K562 (cell line): Measurements from ENCODE around the gene OR5A2. TPM values are rescaled to one million over a fixed set of nuclear protein-coding genes. Genes with fewer than 3 reads are reported as not detected.

ENCODE experiments used
- ATAC-seq: fragments of 200-7000 bp; cut with Tn5 transposase; 3 replicates; pipeline ENCODE4 v1.9.1; 2020; ENCODE audit warnings: moderate library complexity
- BruUV-seq: library from RNA; stranded (reverse); fragments of 400-500 nt; replicated peaks from 2 replicates; lab custom pipeline; 2021; lab: Mats Ljungman, UMichigan
- CTCF ChIA-PET: fragments of 300-600 bp; formaldehyde crosslinking; extraction: SDS; loops from one replicate; lab custom pipeline; 2021; ENCODE audit warnings: low intra/inter-chr PET ratio; lab: Yijun Ruan, JAX
- POLR2A ChIA-PET: fragments of 300-600, 350-650 bp; sonication (Branson Sonifier 250); formaldehyde crosslinking; extraction: SDS; loops from one replicate; lab custom pipeline; 2021; ENCODE audit warnings: antibody characterized with exemption, inconsistent platforms; lab: Yijun Ruan, JAX
- DNase-seq, 4 experiments: peaks; one replicate each; pipeline versions ENCODE4 v3.0.0 to v3.0.0-alpha.2; 2011 to 2018; ENCODE audit warnings: low spot score in 3 of 4, mixed read lengths in 3 of 4; ENCODE audit errors: extremely low read depth in 1 of 4
- FAIRE-seq: peaks from 2 replicates; lab custom pipeline; 2011; peaks lifted over from hg19 to GRCh38; lab: Jason Lieb, UNC
- H2AFZ ChIP-seq: 2 replicates; pipeline ENCODE4 v1.6.0; 2011; ENCODE audit warnings: low read depth, low read length, control low read depth, inconsistent platforms
- H3K27ac ChIP-seq: fragments of 200-600 bp; 3 replicates; pipeline ENCODE4 v1.8.0; 2011; ENCODE audit warnings: low read depth, mild to moderate bottlenecking, control low read depth, inconsistent platforms, low read length, moderate library complexity, mixed read lengths; ENCODE audit errors: extremely low read depth
- H3K27me3 ChIP-seq, 2 experiments: fragments of 300-600 bp in 1 of 2; 2 replicates in 1 of 2; 3 replicates in 1 of 2; pipeline versions ENCODE4 v1.6.0 to v1.8.0; 2011; ENCODE audit warnings: inconsistent platforms in 2 of 2, low read length in 2 of 2, mild to moderate bottlenecking in 1 of 2, mixed read lengths in 1 of 2, moderate library complexity in 1 of 2; ENCODE audit not compliant: control insufficient read depth in 2 of 2, insufficient read depth in 2 of 2
- H3K36me3 ChIP-seq: fragments of 300-600 bp; 3 replicates; pipeline ENCODE4 v1.8.0; 2011; ENCODE audit warnings: mild to moderate bottlenecking, low read length, inconsistent platforms; ENCODE audit not compliant: control insufficient read depth, insufficient read depth
- H3K4me1 ChIP-seq, 2 experiments: fragments of 200-600 bp in 1 of 2; replicated peaks in 1 of 2; 2 replicates in 1 of 2; 3 replicates in 1 of 2; pipeline versions ENCODE4 v1.5.1 to v1.8.0; 2011; ENCODE audit warnings: inconsistent platforms in 2 of 2, low read length in 2 of 2, mild to moderate bottlenecking in 1 of 2, mixed read lengths in 1 of 2, moderate library complexity in 1 of 2; ENCODE audit not compliant: control insufficient read depth in 2 of 2, insufficient read depth in 2 of 2
- H3K4me2 ChIP-seq: 2 replicates; pipeline ENCODE4 v1.6.1; 2011; ENCODE audit warnings: low read length, control low read depth, inconsistent platforms, mixed read lengths; ENCODE audit not compliant: insufficient read depth
- H3K4me3 ChIP-seq: fragments of 200-600 bp; sonication (generic), shearing (Covaris generic); 2 replicates; pipeline ENCODE4 v1.5.1; 2016; ENCODE audit warnings: control low read depth, inconsistent platforms
- H3K79me2 ChIP-seq: fragments of 200-600 bp; 3 replicates; pipeline ENCODE4 v1.8.0; 2011; ENCODE audit warnings: low read length, inconsistent platforms; ENCODE audit not compliant: control insufficient read depth, insufficient read depth
- H3K9ac ChIP-seq, 2 experiments: 2 replicates each; pipeline versions ENCODE4 v1.6.0 to v1.6.1; 2011; ENCODE audit warnings: low read depth in 2 of 2, low read length in 2 of 2, control low read depth in 1 of 2, inconsistent platforms in 1 of 2, mild to moderate bottlenecking in 1 of 2, mixed read lengths in 1 of 2; ENCODE audit not compliant: insufficient read depth in 1 of 2
- H3K9me1 ChIP-seq: one replicate; pipeline ENCODE4 v1.6.0; 2011; ENCODE audit warnings: inconsistent platforms, mild to moderate bottlenecking, low read length, moderate library complexity; ENCODE audit not compliant: control insufficient read depth, insufficient read depth
- H3K9me3 ChIP-seq: replicated peaks from 2 replicates; pipeline ENCODE4 v1.5.1; 2011; ENCODE audit warnings: low read depth, low read length, inconsistent platforms; ENCODE audit not compliant: control insufficient read depth, insufficient read depth
- H4K20me1 ChIP-seq: replicated peaks from 2 replicates; pipeline ENCODE4 v1.6.1; 2011; ENCODE audit warnings: low read length, inconsistent platforms, mixed read lengths; ENCODE audit not compliant: control insufficient read depth, insufficient read depth
- CEBPG ChIP-seq, 3 experiments: fragments of 200-800 bp in 1 of 3; sonication (Bioruptor generic) in 1 of 3; sonication (generic) in 1 of 3; formaldehyde crosslinking in 1 of 3; IDR thresholded peaks in 2 of 3; conservative IDR thresholded peaks in 1 of 3; 2 replicates each; pipeline versions ENCODE4 v1.6.1 to v1.8.0; 2016 to 2022; ENCODE audit warnings: missing compliant biosample characterization in 2 of 3, missing genetic modification characterization in 2 of 3, mild to moderate bottlenecking in 1 of 3, missing genetic modification reagents in 1 of 3
- EHMT2 ChIP-seq: fragments of 450-650 bp; IDR thresholded peaks from 2 replicates; pipeline ENCODE4 v1.6.1; 2018; ENCODE audit warnings: antibody characterized with exemption
- ILK ChIP-seq: fragments of 450-650 bp; IDR thresholded peaks from 2 replicates; pipeline ENCODE4 v1.6.1; 2016; ENCODE audit warnings: missing genetic modification characterization, low read depth, mild to moderate bottlenecking, missing compliant biosample characterization, moderate library complexity, borderline replicate concordance
- KAT7 ChIP-seq: sonication (generic); formaldehyde crosslinking; IDR thresholded peaks from 2 replicates; pipeline ENCODE4 v1.8.0; 2022; ENCODE audit warnings: missing genetic modification reagents, mild to moderate bottlenecking, borderline replicate concordance
- KDM5B ChIP-seq: fragments of 200-600 bp; sonication (generic); IDR thresholded peaks from 2 replicates; pipeline ENCODE4 v1.6.1; 2012; ENCODE audit warnings: low read depth, mild to moderate bottlenecking, moderate library complexity, low read length, control low read depth, inconsistent platforms; ENCODE audit not compliant: insufficient replicate concordance
- LEF1 ChIP-seq: fragments of 450-650 bp; IDR thresholded peaks from 2 replicates; pipeline ENCODE4 v1.6.1; 2016; ENCODE audit warnings: mild to moderate bottlenecking
- MYNN ChIP-seq, 2 experiments: sonication (generic); formaldehyde crosslinking in 1 of 2; IDR thresholded peaks; 2 replicates each; pipeline versions ENCODE4 v1.5.0 to v1.6.1; 2016 to 2020; ENCODE audit warnings: antibody characterized with exemption in 1 of 2, missing genetic modification reagents in 1 of 2
- NONO ChIP-seq, 2 experiments: fragments of 200-400 bp in 1 of 2; fragments of 450-650 bp in 1 of 2; formaldehyde crosslinking in 1 of 2; IDR thresholded peaks; 2 replicates each; pipeline ENCODE4 v1.6.1; 2017; ENCODE audit warnings: low read depth in 2 of 2, mild to moderate bottlenecking in 2 of 2, moderate library complexity in 2 of 2, low read length in 1 of 2
- PYGO2 ChIP-seq: fragments of 450-650 bp; IDR thresholded peaks from 2 replicates; pipeline ENCODE4 v1.6.1; 2016; ENCODE audit warnings: mild to moderate bottlenecking, missing genetic modification characterization, moderate library complexity, missing compliant biosample characterization
- RFX7 ChIP-seq: fragments of 250-450 bp; sonication (Bioruptor Pico); IDR thresholded peaks from 2 replicates; pipeline ENCODE4 v1.5.1; 2021; ENCODE audit warnings: mild to moderate bottlenecking
- TEAD1 ChIP-seq, 2 experiments: fragments of 450-650 bp in 1 of 2; sonication (generic) in 1 of 2; formaldehyde crosslinking; IDR thresholded peaks; 2 replicates each; pipeline versions ENCODE4 v1.4.0 to v1.8.0; 2020 to 2022; ENCODE audit warnings: mild to moderate bottlenecking in 2 of 2, missing genetic modification reagents in 1 of 2
- ZNF165 ChIP-seq: fragments of 250-450 bp; sonication (Bioruptor Pico); IDR thresholded peaks from 2 replicates; pipeline ENCODE4 v1.4.0; 2020; ENCODE audit warnings: borderline replicate concordance
- WGBS: fragments of 100-300 bp; shearing (Covaris generic); methylation state at CpG from one replicate; pipeline ENCODE4 v1.1.6; 2016; ENCODE audit warnings: low coverage, mixed read lengths; ENCODE audit not compliant: insufficient coverage; ENCODE audit errors: missing lambda C conversion rate; 5-methylcytosine and 5-hydroxymethylcytosine counted together
- in situ Hi-C: fragments of 300-500 bp; cut with MboI; formaldehyde crosslinking; loops from 4 replicates; pipeline ENCODE4 v1.15.0; 2018; ENCODE audit warnings: inconsistent platforms, mixed read lengths
- intact Hi-C: fragments of 100-400 bp; cut with micrococcal nuclease; formaldehyde crosslinking; loops from 2 replicates; pipeline ENCODE4 v1.14.2; 2022
- polyA plus RNA-seq, 8 experiments: library from polyadenylated mRNA; depleted of rRNA in 4 of 8; stranded (reverse) in 5 of 8; unstranded in 3 of 8; fragments of >200 nt; fragmentation: Nextera tagmentation in 2 of 8; fragmentation: Illumina TruSeq in 1 of 8; extraction: Ambion mirVana in 2 of 8; extraction: Trizol in 1 of 8; gene quantifications; 2 replicates each; pipeline versions ENCODE4 v1.2.1 to v1.2.3, GENCODE V29; 2011 to 2014; ENCODE audit warnings: inconsistent platforms in 1 of 8, missing spikeins in 1 of 8
- total RNA-seq, 7 experiments: library from RNA; depleted of rRNA in 6 of 7; stranded (reverse); fragments of >200 nt in 6 of 7; fragmentation: Illumina TruSeq in 2 of 7; extraction: Trizol in 2 of 7; gene quantifications; 2 replicates each; pipeline versions ENCODE4 v1.2.1 to v1.2.3, GENCODE V29; 2011 to 2021; ENCODE audit warnings: low replicate concordance in 1 of 7
- TF ChIP-seq, protein P1 (sequence below): fragments of 250-450 bp; sonication (Bioruptor Pico); IDR thresholded peaks from 2 replicates; pipeline ENCODE4 v1.4.0; 2020; ENCODE audit warnings: mild to moderate bottlenecking, moderate library complexity, borderline replicate concordance
- TF ChIP-seq, protein P2 (sequence below): fragments of 250-450 bp; sonication (Bioruptor Pico); IDR thresholded peaks from 2 replicates; pipeline ENCODE4 v1.9.0; 2021; ENCODE audit warnings: mild to moderate bottlenecking, inconsistent platforms
- TF ChIP-seq, protein P3 (sequence below), 2 experiments: fragments of 200-800 bp in 1 of 2; sonication (Bioruptor generic) in 1 of 2; sonication (generic) in 1 of 2; formaldehyde crosslinking in 1 of 2; IDR thresholded peaks in 1 of 2; conservative IDR thresholded peaks in 1 of 2; 2 replicates each; pipeline versions ENCODE4 v1.5.0 to v1.6.1; 2016 to 2020; ENCODE audit warnings: missing compliant biosample characterization in 1 of 2, missing genetic modification characterization in 1 of 2, missing genetic modification reagents in 1 of 2

The OR5A2 gene
- total and polyA plus RNA-seq, 9 of the 15 experiments (the other 6 are each of a cell fraction or from before 2014, with no cell fraction given): not detected

DNA sequence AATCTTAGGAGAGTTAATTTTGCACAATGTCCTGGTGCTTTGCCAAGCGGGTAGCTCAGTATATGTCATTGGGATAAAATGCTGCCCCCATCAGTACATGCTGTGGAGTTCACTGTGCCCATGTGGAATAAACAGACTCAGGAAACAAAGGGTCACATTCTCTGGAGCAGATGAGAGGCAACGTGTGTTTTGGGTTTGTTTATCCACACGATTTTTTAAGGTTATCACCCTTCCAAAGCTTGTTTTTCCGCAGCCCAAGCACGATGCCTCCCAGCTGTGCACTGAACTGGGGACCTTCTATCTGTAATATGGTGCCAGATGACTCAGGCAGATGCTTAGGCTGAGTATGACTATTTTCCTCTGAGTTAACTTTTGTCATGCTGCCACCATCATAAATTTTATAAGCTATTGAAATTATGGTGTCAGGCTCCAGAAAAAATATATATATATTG lies 37.0 kb upstream of the OR5A2 start:
- Histone ChIP-seq H3K4me2 (no peak overlapping the region), H3K79me2 (no peaks in the 10 kb centered on the region), H3K36me3 (no peaks in the 10 kb centered on the region), H3K9me1 (no peaks in the 10 kb centered on the region), H3K27me3 (peaks cover 0 to 7% of the 10 kb centered on the region in 2 experiments; a peak in 3 of 5 replicates), H3K27ac (no peak overlapping the region), H3K9me3 (no peaks in the 10 kb centered on the region), H3K4me1 (no peaks in the 10 kb centered on the region), H3K4me3 (no peak overlapping the region), H4K20me1 (no peaks in the 10 kb centered on the region), H2AFZ (no peak overlapping the region), H3K9ac (no peak overlapping the region)
- no peak for DNase-seq
- FAIRE-seq: no peak
- ChIA-PET CTCF (interaction anchor here (0.6 kb wide), 1 partner anchor 206 kb away, joined by 3 read pairs; no protein-coding TSS in a partner anchor), POLR2A (no interaction called here)
- WGBS: 1% methylated on average over 5 of the region's 5 CpGs
- ATAC-seq: peak; percentile 38; the same call in 1 of the 3 replicates
- intact Hi-C loops (no loop called here), in situ Hi-C loops (no loop called here)
- no TSS peak for BruUV-seq
- TF ChIP-seq, protein P1, sequence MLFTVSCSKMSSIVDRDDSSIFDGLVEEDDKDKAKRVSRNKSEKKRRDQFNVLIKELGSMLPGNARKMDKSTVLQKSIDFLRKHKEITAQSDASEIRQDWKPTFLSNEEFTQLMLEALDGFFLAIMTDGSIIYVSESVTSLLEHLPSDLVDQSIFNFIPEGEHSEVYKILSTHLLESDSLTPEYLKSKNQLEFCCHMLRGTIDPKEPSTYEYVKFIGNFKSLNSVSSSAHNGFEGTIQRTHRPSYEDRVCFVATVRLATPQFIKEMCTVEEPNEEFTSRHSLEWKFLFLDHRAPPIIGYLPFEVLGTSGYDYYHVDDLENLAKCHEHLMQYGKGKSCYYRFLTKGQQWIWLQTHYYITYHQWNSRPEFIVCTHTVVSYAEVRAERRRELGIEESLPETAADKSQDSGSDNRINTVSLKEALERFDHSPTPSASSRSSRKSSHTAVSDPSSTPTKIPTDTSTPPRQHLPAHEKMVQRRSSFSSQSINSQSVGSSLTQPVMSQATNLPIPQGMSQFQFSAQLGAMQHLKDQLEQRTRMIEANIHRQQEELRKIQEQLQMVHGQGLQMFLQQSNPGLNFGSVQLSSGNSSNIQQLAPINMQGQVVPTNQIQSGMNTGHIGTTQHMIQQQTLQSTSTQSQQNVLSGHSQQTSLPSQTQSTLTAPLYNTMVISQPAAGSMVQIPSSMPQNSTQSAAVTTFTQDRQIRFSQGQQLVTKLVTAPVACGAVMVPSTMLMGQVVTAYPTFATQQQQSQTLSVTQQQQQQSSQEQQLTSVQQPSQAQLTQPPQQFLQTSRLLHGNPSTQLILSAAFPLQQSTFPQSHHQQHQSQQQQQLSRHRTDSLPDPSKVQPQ (CRISPR knock-in tag): no peak
- TF ChIP-seq TEAD1 (CRISPR knock-in tag; IDR thresholded peaks at IDR 0.05) (no peak), ILK (no peak), ZNF165 (CRISPR knock-in tag) (no peak), EHMT2 (no peak), LEF1 (no peak), NONO (IDR thresholded peaks at IDR 0.05; ENCODE audit: low read depth in 2 of 2, low read length in 1 of 2) (no peak), CEBPG (CRISPR knock-in tag; IDR thresholded peaks at IDR 0.05) (no peak), CEBPG (tag; conservative IDR thresholded peaks at IDR 0.05 in 1 of 2, IDR thresholded peaks at IDR 0.05 in 1 of 2) (no peak), KAT7 (no peak), MYNN (IDR thresholded peaks at IDR 0.05) (no peak), MYNN (CRISPR knock-in tag; IDR thresholded peaks at IDR 0.05) (no peak), RFX7 (no peak), PYGO2 (tag) (no peak), KDM5B (no peak)
- TF ChIP-seq, protein P2, sequence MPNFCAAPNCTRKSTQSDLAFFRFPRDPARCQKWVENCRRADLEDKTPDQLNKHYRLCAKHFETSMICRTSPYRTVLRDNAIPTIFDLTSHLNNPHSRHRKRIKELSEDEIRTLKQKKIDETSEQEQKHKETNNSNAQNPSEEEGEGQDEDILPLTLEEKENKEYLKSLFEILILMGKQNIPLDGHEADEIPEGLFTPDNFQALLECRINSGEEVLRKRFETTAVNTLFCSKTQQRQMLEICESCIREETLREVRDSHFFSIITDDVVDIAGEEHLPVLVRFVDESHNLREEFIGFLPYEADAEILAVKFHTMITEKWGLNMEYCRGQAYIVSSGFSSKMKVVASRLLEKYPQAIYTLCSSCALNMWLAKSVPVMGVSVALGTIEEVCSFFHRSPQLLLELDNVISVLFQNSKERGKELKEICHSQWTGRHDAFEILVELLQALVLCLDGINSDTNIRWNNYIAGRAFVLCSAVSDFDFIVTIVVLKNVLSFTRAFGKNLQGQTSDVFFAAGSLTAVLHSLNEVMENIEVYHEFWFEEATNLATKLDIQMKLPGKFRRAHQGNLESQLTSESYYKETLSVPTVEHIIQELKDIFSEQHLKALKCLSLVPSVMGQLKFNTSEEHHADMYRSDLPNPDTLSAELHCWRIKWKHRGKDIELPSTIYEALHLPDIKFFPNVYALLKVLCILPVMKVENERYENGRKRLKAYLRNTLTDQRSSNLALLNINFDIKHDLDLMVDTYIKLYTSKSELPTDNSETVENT: no peak
- TF ChIP-seq, protein P3, sequence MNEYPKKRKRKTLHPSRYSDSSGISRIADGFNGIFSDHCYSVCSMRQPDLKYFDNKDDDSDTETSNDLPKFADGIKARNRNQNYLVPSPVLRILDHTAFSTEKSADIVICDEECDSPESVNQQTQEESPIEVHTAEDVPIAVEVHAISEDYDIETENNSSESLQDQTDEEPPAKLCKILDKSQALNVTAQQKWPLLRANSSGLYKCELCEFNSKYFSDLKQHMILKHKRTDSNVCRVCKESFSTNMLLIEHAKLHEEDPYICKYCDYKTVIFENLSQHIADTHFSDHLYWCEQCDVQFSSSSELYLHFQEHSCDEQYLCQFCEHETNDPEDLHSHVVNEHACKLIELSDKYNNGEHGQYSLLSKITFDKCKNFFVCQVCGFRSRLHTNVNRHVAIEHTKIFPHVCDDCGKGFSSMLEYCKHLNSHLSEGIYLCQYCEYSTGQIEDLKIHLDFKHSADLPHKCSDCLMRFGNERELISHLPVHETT (CRISPR knock-in tag; conservative IDR thresholded peaks at IDR 0.05 in 1 of 2, IDR thresholded peaks at IDR 0.05 in 1 of 2): no peak
